Measurements from ENCODE around the gene CKS1B.

GRCh38 chr1:154948079-154948478, 26.4 kb upstream of the CKS1B start:
- no peak for TF ChIP-seq CTCF (conservative IDR thresholded peaks at IDR 0.05; ENCODE audit: low read depth, low read length)
- no peak for TF ChIP-seq EZH2 (IDR thresholded peaks at IDR 0.05; ENCODE audit: borderline replicate concordance, low read depth, low read length, poor library complexity, severe bottlenecking)
